Measurements from ENCODE around the gene NPPA.
"Not testable (repeated sequence)": the region's sequence is repeated elsewhere in the genome, so short reads cannot be mapped to it uniquely, and the experiment has no call there.

Gene NPPA

GRCh38 chr1:11807133-11807532 lies 40.5 kb downstream of the NPPA start:
- no peak for DNase-seq (ENCODE audit: low spot score)

- no peak for DNase-seq (ENCODE audit: low spot score)
Observed at GRCh38 chr1:11806307-11806936, 41.2 kb downstream of the NPPA start.

DNA sequence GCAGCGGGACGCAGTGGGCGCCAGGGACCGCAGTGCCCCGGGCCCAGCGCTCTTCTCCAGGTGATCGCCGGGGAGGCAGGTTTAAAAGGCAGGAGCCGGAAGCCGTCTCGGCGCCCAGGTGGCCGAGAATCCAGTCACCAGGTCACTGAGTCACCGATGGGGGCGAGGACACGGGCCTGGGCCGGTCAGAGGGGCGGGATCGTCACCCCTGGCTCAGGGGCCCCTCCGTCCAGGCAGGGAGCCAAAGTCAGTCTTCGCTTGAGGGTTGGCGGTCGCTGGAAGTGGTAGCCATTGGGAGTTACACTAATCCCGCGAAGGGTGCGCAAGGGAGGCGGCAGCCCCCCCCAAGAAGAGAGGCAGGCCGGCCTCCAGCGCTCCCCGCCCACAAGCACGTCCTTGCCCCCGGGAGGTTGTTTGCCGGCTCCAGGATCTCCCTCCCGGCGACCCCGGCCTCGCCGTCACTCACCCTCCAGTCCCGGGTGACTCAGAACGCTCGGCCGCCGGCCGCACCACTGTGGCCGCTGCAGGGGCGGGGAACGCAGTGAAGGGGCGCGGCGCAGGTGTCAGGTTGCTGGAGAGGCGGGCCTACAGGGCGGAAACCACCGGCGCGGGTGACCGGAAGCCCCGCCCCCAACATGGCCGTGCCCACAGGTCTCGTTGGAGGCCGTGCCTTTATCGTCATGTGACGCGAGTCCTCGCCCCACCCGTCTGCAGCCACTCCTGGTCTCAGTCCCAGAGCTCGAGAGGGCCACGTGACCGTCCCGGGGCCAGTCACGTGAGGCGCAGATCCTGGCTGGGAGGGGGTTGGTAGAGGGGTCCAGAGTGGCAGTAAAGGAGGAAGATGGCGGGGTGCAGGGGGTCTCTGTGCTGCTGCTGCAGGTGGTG lies 41.9 kb downstream of the NPPA start, which contains the start of the genes CLCN6 and MTHFR:
Gene CLCN6, plus strand, starts transcription at position 770 of the 885 bp plus-strand sequence. Its CDS starts 72 bp downstream, at position 842.
Gene MTHFR, minus strand, starts transcription at position 543 of the 885 bp plus-strand sequence. CDS start 2,848 bp downstream, outside the sequence.
- DNase-seq (ENCODE audit: low spot score) = peak; percentile 98

- peak; percentile 64 for DNase-seq (ENCODE audit: low spot score)
Observed at GRCh38 chr1:11804666-11805421, 42.7 kb downstream of the NPPA start.

- DNase-seq (ENCODE audit: low spot score) = not testable (repeated sequence)
Observed at GRCh38 chr1:11803924-11804665, 43.5 kb downstream of the NPPA start.

DNA sequence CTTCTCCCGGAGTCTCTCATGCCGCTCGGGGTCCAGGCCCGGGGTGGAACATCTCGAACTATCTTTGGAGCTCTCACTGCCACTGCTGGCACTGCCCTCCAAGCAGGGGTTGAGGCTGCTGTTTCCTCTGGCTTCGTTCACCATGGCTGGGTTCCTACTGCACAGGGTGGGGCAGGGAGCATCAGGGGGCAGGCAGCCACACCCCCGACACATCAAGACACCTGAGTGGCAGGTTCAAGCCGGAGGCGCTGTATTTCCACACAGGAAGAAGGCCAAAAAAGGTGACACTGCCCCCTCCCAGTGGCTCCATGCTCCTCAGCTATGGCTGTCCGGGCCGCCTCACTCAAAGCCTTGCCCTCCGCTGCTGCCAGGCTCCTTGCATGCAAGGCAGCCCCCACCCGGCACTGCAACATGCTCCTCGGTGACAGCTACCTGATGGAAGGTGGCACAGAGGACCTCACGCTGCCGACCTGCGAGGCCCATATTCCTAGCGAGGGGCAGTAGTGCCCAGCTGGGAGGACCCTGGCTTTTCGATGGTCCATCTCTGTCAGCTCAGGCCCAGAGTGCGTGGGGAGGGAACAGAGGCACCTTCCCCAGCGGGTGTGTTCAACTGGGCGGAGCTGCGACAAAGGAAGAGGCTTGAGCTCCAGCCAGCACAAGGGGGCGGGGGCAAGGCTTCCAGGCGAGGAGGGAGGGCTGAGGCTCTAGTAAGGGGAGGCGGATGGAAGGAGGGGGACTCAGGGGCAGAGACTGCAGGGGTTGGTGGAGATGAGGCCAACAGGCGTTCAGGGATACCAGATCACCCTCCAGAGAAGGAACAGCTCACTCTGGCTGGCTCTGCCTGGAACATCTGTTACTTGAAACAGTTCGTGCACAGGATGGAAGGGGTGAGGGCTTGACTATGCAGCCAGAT lies 44.4 kb downstream of the NPPA start:
- DNase-seq (ENCODE audit: low spot score) = peak; percentile 72

GRCh38 chr1:11802616-11802972 lies 45.0 kb downstream of the NPPA start:
- DNase-seq (ENCODE audit: low spot score) = no peak

DNA sequence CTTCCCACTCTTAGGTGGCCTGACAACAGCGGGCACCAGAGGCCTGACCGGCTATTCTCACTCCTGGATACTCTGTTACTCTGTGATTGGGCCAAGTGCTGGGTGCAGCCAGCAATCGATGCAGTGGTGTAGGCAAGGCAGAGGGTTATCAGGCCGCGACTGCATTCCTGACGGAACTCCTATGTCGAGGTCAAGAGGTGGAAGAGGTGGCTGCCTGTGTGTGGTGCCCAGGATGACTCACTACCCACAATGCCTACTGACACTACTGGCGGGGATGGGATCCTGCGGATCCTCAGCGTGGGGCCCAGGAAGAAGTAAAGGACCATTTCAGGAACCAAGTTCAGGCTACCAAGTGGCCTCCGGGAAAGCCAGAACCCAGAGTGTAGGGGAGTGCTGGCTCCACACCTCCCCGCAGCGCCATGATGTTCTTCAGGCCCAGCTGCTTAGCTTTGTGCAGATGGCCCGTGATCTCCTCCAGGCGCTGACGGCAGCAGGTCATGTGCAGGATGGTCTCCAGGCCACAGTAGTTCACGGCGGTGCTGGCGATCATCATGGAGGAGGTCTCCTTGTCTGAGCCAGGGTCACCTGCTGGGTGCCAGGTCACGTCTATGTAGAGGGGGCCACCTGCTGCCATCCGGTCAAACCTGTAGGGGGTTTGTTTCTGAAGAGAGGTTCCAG lies 46.7 kb downstream of the NPPA start:
- no peak for DNase-seq (ENCODE audit: low spot score)

DNA sequence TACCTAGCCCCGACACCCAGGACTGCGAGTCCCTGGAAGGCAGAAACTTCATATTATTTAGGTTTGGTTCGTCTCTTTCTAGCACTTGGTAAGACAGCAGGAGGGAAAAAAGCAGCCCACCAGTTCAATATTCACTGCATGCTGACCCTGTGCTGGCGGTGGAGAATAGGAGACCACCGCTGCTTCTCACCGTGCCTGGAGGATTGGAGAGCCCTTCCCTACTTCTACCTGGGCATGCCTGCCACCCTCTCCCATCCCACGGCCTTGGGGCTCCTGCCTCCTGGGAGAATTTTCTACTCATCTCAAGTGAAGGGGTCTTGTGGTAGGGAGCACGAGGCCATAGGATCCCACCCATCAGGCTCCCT lies 47.2 kb downstream of the NPPA start:
- DNase-seq (ENCODE audit: low spot score) = no peak

DNA sequence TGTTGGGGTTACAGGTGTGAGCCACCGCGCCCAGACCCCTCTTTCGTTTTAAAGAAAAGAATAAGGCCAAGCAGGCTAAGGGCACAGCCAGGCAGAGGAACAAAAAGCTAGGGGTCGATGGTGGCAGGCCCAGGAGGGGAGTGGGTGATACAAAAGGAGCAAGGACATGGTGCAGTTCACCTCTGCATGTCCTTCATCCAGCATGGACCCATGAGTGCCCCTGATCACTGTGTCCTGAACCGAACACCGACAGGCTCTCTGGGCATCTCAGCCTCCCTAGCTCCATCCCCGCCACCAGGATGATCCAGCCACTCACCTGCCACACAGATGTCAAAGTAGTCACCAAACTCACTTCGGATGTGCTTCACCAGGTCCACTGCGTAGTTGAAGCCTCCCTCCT lies 47.7 kb downstream of the NPPA start:
- DNase-seq (ENCODE audit: low spot score) = no peak

- no peak for DNase-seq (ENCODE audit: low spot score)
Observed at GRCh38 chr1:11799099-11799498, 48.5 kb downstream of the NPPA start.

DNA sequence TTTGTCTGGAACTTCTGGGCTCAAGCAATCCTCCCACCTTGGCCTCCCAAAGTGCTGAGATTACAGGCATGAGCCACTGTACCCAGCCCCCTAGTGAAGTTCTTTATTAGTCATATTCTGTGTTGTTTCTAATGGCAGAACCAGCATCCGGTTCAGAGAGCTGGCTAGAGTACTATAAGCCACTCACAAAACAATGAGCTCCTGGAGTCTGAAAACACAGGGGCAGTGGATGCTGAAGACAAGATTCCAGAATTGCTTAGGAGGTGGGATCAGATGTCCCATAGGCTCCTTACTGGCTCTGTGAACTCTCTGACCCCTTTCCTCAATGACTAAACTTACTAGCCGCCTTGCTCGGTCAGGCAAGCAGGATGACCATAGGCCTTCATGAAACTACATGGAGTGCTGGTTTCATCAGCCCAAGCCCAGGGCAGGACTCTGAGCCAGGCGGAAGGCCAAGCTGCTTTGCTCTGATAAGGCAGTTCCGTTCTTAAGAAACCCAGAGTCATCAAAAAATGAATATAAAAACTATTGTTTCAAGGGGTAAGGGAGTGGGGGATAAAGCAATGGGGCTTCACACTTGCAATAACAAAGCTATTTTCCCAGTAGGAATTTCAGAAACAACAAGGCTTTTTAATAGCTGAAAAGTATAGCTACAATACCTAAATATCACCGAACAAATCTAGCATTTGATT lies 49.9 kb downstream of the NPPA start:
- no peak for DNase-seq (ENCODE audit: low spot score)

DNA sequence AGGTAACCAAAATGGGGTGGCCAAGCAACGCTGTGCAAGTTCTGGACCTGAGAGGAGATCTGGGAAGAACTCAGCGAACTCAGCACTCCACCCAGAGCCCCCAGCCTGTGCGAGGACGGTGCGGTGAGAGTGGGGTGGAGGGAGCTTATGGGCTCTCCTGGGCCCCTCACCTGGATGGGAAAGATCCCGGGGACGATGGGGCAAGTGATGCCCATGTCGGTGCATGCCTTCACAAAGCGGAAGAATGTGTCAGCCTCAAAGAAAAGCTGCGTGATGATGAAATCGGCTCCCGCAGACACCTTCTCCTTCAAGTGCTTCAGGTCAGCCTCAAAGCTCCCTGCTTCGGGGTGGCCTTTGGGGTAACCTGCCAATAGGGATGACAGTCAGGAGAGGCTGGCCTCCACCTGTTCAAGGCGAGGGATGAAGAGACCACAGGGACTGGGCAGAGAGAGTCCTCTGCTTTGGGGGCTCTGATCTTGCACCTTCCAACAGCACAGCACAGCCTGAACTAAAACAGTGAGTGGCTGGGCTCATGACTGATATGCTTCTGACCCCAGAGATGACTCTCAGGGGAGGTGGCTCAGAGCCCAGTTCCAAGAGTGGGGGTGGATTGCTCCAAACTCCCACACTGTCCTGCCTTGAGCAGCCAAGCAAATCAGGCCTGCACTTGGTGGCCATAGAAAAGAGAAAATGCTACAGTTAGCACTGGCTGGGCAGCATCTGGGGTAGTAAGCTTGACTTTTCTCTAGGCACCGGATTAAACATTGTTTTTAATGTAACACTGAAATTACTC lies 51.4 kb downstream of the NPPA start:
- no peak for DNase-seq (ENCODE audit: low spot score)

All from putamen (tissue), 1 donor.